ENCODE measurements around the gene DISC1. TPM values are rescaled to one million over a fixed set of nuclear protein-coding genes. Genes with fewer than 3 reads are reported as not detected.

The DISC1 gene
- total RNA-seq, 2 donors from 2014 or later = 6.7 to 9.3 TPM

GRCh38 chr1:231919239-231919885, 292.8 kb downstream of the DISC1 start:
- H3K36me3 ChIP-seq = no peaks in the 10 kb centered on the region
- H3K4me1 ChIP-seq (replicated peaks) = no peaks in the 10 kb centered on the region
- H3K4me3 ChIP-seq = no peak overlapping the region
- TF ChIP-seq POLR2AphosphoS5 (IDR thresholded peaks at IDR 0.05) = no peak
- no peak for TF ChIP-seq CTCF (IDR thresholded peaks at IDR 0.05)
- TF ChIP-seq POLR2A (IDR thresholded peaks at IDR 0.05) = no peak
- DNase-seq (ENCODE audit: low spot score) = no peak
- 83% methylated on average over 4 of the region's 4 CpGs for WGBS
- H3K27ac ChIP-seq = no peak overlapping the region
- no peaks in the 10 kb centered on the region for H3K9me3 ChIP-seq
- intact Hi-C loops (cut with DNase I) = no loop called here
- no peaks in the 10 kb centered on the region for H3K27me3 ChIP-seq (replicated peaks; ENCODE audit: insufficient read depth)

GRCh38 chr1:231919886-231920285, 293.3 kb downstream of the DISC1 start:
- DNase-seq (ENCODE audit: low spot score) = no peak
- no peak overlapping the region for H3K27ac ChIP-seq
- no peaks in the 10 kb centered on the region for H3K27me3 ChIP-seq (replicated peaks; ENCODE audit: insufficient read depth)
- intact Hi-C loops (cut with DNase I) = no loop called here
- H3K36me3 ChIP-seq = no peaks in the 10 kb centered on the region
- WGBS = 69% methylated on average over 7 of the region's 7 CpGs
- no peaks in the 10 kb centered on the region for H3K4me1 ChIP-seq (replicated peaks)
- no peak overlapping the region for H3K4me3 ChIP-seq
- H3K9me3 ChIP-seq = no peaks in the 10 kb centered on the region
- TF ChIP-seq POLR2A (IDR thresholded peaks at IDR 0.05) = no peak
- TF ChIP-seq POLR2AphosphoS5 (IDR thresholded peaks at IDR 0.05) = no peak
- TF ChIP-seq CTCF (IDR thresholded peaks at IDR 0.05) = no peak

GRCh38 chr1:231921646-231922345, 295.2 kb downstream of the DISC1 start:
- Histone ChIP-seq H3K4me1 (replicated peaks) (no peaks in the 10 kb centered on the region), H3K27me3 (replicated peaks; ENCODE audit: insufficient read depth) (no peaks in the 10 kb centered on the region), H3K27ac (no peak overlapping the region), H3K9me3 (no peaks in the 10 kb centered on the region), H3K4me3 (no peak overlapping the region), H3K36me3 (no peaks in the 10 kb centered on the region)
- DNase-seq (ENCODE audit: low spot score) = no peak
- 93% methylated on average over 4 of the region's 4 CpGs for WGBS
- no peak for TF ChIP-seq POLR2AphosphoS5 (IDR thresholded peaks at IDR 0.05)
- no peak for TF ChIP-seq POLR2A (IDR thresholded peaks at IDR 0.05)
- TF ChIP-seq CTCF (IDR thresholded peaks at IDR 0.05) = no peak
- intact Hi-C loops (cut with DNase I) = no loop called here

GRCh38 chr1:231923491-231924041, 297.0 kb downstream of the DISC1 start:
- Histone ChIP-seq H3K9me3 (no peaks in the 10 kb centered on the region), H3K36me3 (no peaks in the 10 kb centered on the region), H3K4me3 (no peak overlapping the region), H3K27me3 (replicated peaks; ENCODE audit: insufficient read depth) (no peaks in the 10 kb centered on the region), H3K27ac (no peak overlapping the region), H3K4me1 (replicated peaks) (no peaks in the 10 kb centered on the region)
- 93% methylated on average over 12 of the region's 12 CpGs for WGBS
- no peak for DNase-seq (ENCODE audit: low spot score)
- TF ChIP-seq POLR2AphosphoS5 (IDR thresholded peaks at IDR 0.05) (no peak), POLR2A (IDR thresholded peaks at IDR 0.05) (no peak), CTCF (IDR thresholded peaks at IDR 0.05) (no peak)
- intact Hi-C loops (cut with DNase I) = no loop called here
